ENCODE measurements around the gene SEC24B. TPM values are rescaled to one million over a fixed set of nuclear protein-coding genes. Genes with fewer than 3 reads are reported as not detected.

The SEC24B gene
- 9.8 and 11.9 TPM in 2 replicates for total RNA-seq

DNA sequence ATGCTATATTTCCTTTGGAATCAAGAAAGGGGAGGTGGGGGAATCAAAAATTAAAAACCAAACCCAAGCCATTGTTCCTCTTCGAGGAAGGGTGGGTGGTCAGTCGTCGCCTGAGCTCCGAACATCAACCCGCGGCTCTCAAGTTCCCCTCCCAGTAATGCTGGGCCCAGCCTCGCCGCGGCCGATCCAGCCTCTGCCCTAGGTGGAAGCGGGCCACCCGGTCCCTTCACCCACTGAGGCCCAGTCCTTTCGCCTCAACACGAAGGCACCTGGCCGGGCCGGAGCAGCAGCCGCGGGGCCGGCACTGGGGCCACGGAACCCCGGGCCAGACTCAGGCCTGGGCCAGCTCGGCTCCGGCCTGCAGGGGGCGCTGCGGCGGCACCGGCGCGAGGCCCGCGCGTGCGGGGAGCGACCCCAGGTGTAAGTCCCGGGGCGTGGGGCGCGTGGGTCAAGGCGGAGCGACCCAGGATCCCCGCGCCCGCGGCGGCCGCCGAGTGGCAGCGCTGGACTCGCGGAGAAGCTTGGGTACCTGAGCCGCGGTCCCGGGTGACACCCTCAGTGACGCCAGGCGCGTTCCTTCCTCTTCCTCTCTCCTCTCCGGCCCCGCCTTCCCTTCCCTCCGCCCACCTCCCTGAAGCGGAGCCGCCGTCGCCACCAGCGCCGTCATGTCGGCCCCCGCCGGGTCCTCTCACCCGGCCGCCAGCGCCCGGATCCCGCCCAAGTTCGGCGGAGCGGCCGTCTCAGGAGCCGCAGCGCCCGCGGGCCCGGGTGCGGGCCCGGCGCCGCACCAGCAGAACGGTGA, at the start of gene SEC24B:
SEC24B (plus strand) TSS at position 611 of the 802 bp plus-strand sequence; CDS start at position 666, 55 bp downstream.
- DNase-seq (ENCODE audit: low read depth in 2 of 2): peak; percentile 85 to 91

DNA sequence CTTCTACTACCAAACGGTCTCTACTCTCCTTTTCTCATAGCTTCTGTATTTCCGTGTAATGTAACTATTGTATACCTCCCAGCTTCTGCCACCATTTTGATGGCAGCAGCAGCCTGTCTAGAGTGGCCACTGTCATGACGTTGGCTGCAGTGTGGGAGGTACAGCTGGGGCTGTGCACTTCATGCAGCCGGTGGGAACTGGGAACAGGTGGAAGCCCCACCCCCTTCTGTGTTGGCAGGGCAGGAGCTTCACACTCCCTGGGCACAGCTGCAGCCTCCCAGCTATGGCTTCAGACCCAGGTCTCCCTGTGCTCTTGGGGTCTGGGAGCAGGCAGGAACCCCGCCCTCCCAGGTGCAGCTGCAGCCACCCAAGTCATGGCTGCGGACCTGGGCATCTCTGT, 49.8 kb upstream of the SEC24B start:
- DNase-seq (ENCODE audit: low read depth in 2 of 2): no peak

DNA sequence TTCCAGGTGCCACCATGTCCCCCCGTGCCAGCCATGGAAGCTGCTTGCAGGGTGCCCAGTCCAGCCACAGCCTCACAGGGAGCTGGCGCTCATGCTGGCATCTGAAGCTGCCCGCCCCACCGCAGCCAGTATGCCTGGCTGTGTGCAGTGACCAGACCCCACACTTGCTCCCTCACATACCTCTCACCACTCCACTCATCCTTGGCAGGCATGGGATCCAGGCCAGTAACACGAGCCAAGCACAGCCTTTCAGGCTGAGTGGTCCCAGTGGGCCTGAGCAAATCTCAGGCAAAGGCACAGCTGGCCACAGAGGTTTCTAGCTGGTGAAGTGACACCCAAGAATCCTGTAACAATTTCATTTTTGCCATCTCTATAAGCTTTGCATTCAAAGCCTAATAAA, 48.4 kb upstream of the SEC24B start:
- DNase-seq (ENCODE audit: low read depth in 2 of 2): no peak

DNA sequence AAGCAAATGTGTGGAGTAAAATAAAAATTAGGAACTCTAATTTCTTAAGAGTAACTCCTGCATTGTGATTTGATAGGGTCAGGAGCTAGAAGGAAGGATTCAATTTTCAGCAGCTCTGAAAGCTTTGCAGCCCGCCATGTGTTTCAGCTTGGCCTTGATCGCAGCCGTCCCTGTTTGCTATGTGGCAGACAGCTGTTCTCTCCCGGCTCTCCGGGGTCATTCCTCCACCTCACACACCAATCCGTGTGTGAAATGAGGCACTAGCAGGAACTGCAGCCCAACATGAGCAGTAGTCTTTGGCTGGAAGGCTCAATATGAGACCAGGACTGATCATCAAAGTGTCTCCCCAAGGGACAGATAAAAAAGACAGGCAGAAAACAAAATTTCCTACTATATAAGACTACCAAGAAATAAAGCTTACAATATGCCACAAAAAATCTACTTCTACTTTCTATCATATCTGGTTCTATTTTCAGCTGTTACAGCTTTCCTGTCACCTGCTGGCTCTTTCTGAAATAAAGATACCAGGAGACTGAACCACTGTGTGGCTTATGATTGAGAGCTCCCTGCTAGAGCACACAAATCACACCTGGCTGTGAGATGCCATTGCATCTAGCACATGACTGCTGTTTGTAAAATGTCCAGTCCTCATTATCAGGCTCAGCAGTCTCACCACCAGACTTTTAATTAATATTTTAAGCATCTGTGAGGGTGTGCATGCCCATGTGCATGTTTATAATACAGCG, 44.1 kb upstream of the SEC24B start:
- no peak for DNase-seq (ENCODE audit: low read depth in 2 of 2)

DNA sequence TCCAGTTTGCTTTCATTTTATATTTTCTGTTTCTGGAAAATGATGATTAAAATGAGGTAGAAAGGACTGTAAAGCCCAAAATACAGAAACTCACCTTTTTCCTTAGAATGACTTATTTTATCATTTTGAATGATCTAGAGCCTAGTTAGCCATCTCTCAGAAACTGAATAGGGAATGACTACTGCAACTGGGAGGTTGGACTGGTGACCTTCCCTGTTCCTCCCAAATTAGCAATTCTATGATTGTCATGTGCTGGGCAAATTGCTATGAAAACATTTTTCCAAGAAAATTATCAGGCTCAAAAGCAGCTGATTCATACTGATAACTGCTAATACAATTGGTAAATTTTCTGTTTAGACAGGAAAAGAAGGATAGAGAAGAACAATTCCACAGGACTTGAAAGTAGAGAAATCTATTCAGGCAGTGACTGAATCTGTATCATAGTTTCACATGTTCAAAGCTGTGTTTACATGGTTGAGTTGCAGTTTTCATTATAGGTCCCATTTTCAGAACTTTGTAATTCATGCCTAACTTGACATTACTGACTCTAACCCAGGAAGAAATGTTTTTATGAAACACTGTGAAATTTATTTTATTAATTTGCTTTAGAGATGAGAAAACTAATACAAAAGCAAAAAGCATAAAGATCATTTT, 43.4 kb upstream of the SEC24B start:
- no peak for DNase-seq (ENCODE audit: low read depth in 2 of 2)

DNA sequence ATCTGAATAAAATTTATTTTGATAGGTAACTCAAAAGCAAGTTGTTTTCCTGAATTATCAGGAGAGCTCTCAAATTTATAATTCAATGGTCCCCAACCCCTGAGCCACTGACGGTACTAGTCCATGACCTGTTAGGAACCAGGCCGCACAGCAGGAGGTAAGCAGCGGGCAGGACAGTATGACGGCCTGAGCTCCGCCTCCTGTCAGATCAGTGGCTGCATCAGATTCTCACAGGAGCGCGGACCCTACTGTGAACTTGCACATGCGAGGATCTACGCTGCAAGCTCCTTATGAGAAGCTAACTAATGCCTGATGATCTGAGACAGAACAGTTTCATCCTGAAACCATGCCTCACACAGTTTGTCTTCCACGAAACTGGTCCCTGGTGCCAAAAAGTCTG, 37.9 kb upstream of the SEC24B start:
- no peak for DNase-seq (ENCODE audit: low read depth in 2 of 2)

DNA sequence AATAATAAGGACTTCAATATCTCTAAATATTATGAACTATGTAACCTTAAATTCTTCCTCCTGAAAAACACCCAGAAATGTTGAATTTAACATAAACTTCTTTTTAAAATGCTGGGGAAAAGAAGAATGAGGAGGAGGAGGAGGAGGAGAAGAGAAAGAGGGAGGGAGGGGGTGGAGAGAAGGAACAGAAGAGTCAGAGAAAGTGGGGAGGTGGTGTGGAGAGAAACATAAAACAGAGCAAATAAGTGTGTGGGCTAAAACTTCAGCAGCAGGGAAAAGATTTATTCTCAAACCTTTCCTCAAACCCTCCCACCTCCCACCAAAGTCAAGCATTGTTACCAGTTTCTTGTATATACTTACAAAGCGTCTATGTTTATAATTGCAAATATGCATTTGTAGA, 34.7 kb upstream of the SEC24B start:
- DNase-seq (ENCODE audit: low read depth in 2 of 2): no peak

DNA sequence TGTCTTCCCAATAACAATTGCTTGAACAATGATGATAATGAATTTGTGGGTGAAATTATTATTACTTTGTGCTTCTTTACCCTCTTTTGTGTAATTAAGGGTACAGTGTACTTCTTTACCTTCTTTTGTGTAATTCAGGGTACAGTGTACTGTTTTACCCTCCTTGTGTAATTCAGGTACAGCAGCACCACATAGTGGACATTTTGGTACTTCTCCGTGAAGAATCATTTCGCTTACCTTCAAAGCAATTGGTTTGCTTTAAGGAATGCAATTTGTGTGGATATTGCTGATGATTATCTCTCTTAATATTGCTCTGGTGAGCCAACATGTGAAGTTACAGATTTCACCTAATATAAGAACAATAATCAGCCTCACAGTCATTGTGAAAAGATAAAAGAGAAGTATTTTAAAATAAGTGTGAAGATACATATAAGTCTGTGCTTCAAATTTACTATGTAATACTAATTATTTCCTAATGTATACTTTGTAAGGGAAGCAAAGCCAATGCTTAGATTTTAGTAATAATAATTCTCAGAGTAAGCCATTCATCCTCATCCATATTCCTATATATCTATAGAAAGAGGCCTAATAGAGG, 27.2 kb upstream of the SEC24B start:
- DNase-seq (ENCODE audit: low read depth in 2 of 2): peak; percentile 76 to 78

DNA sequence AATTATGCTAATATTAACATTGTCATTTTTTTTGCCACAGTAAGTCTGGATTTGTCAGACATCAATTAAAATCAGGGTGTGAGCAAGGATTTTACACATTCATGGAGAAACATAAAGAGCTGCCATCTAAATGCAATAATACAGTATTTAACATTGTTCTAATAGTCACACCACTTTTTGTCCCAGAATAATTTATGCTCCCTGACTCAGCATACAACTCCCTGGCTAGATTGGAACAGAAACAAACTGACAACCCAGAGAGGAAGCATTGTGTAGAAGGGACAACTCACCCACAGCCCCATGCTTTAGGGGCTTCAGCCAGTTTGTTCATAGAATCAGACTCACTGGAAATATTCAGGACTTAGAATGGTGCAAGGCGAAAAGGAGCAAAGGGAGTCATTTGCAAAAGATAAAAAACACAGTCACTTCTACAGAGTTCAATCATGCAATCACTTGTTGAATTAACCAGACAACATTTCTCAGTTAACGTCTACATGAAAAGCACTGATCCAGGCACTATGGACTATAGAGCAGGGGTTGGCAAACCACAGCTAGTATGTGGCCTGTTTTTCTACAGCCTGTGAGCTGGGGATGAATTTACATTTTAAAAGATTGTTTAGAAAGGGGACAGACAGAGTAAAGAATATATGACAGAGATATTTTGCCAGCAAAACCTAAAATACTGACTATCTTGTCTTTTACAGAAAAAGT, 26.4 kb upstream of the SEC24B start:
- no peak for DNase-seq (ENCODE audit: low read depth in 2 of 2)

DNA sequence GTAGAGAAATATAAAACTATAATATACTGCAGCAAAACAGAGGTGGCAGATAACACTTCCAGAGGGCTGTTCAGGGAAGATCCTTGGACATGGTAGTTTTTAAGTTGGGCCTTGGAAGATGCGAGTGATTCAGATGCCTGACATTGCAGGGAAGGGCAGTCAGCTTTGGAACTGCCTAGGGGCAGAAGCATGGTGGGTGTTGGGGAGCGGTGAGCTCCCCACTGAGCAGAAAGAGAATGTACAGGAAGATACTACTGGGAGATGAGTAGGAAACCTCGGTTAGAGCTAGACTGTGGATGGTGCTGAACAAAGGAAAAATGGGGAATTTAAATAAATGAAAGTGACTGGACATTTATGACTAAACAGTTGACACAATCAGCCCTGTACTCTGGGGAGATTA, 24.9 kb upstream of the SEC24B start:
- no peak for DNase-seq (ENCODE audit: low read depth in 2 of 2)

DNA sequence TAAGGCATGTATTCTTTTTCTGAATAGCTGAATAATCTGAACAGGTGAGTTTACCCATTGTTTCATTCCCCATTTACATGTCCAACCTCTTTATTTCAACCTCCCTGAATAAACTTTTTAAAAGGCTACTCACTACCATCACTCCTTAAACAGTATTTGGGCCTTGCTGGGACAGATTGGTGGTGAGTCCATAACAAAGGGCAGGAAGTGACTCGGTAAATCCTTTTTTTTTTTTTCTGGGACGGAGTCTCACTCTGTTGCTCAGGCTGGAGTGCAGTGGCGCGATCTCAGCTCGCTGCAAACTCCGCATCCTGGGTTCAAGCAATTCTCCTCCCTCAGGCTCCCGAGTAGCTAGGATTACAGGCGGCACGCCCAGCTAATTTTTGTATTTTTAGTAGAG, 23.4 kb upstream of the SEC24B start:
- no peak for DNase-seq (ENCODE audit: low read depth in 2 of 2)

DNA sequence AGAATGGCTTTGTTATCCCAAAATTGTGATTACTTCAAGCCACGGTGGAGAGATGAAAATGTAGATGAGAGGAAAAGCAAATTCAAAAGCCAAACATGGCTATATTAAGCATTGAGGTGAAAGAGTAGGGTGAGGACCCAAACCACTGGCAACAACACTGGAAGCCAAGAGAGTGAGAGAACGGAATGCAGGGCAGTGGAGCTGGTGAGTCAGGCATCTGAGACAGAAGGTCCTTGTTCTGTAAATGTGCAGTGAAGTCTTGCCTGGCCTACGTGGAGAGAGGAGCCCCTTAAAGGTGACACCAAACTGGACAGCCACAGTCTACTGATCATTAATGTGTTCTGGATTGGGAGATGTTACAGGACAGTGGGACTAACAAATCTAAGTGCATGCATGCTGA, 22.8 kb upstream of the SEC24B start:
- no peak for DNase-seq (ENCODE audit: low read depth in 2 of 2)

DNA sequence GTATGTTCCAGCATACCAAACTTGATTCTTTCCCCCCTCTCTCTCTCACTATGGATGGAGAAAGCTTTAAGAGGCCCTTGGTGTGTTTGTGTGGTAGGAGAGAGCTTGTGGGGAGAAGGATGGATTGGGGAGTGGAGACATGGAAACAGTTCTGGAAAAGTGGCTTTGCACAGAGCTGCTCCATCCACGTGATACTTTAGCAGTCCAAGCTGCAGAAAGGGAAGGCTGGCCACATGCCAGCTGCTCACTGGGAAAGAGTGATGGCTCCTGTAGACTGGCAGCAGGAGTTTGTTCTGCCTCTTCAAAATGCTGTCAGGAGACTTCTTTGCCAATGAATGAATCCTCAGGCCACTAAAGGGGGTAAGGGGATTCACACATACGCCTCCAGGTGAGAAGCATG, 21.7 kb upstream of the SEC24B start:
- DNase-seq (ENCODE audit: low read depth in 2 of 2): peak; percentile 41 to 69

DNA sequence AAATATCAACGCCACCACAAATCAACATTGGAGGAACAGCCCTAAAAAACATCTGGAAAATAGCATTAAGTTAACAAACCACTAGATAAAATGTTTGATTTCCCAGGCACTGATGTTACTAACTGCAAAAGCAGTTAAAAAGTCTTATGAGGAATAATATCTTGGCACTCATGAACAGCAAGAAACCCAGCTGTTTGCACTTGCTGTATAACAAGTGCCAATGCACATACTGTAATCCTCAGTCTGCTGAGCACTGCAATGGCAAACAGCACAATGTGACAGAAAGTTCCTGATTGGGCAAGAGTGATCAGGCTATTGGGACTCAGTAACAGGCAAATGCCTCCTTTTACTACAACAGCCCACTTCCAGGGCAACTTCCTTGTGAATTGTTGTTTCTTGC, 20.8 kb upstream of the SEC24B start:
- DNase-seq (ENCODE audit: low read depth in 2 of 2): no peak

DNA sequence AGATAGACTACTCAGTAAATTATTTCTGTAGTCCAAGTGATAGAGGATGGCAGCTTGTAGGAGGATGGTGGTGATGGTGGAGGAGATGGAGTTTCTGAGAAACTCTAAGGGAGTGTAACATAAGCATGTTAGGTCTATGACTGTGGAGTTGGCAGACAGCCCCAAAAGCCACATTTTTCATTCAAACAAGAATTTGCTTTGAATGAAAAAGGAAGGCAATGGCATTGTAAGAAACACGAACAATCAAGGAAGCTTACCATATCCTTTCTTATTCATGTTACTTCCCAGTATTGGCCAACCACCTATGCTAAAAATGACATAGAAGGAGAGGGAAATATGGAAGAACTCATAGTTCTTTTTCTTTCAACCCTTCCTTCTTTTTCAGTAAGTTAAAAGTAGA, 18.7 kb upstream of the SEC24B start:
- peak in 1 of 2 donors; percentile 54 for DNase-seq (ENCODE audit: low read depth in 2 of 2)

DNA sequence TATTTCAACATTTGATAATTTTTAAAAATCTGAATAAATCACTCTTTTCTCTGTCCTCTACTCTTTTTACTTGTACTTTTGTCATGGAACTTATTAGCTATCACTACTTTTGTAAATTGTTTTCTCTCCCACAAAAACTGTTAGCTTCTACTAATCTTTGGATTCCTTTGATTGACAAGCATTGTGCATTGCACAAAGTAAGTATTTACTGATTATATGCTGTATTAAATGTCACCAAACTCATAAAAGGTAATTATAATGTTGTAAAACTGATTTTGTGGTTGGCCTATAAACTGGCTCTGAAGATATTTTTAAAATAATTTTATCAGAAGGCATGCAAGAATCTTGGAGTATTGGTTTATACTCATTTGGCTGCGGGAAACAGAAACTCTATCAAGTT, 15.0 kb upstream of the SEC24B start:
- DNase-seq (ENCODE audit: low read depth in 2 of 2): no peak

DNA sequence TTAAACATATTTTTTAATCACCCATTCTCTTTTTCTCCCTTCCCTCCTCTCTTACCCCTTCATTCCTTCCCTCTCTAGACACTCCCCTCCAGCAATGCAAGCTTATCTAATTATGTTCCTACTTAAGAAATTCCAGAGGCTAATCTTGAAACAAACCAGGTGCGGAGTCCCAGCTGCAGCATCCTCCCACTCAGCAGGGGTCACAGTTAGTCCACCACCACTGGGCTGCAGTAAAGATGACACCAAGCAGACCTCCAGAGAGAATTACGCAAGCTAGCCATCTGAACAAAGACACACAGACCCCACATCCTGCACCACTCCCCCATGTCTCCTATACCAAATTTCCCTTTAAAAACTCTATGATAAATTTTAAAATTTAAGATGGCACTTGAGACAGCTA, 13.9 kb upstream of the SEC24B start:
- no peak for DNase-seq (ENCODE audit: low read depth in 2 of 2)

DNA sequence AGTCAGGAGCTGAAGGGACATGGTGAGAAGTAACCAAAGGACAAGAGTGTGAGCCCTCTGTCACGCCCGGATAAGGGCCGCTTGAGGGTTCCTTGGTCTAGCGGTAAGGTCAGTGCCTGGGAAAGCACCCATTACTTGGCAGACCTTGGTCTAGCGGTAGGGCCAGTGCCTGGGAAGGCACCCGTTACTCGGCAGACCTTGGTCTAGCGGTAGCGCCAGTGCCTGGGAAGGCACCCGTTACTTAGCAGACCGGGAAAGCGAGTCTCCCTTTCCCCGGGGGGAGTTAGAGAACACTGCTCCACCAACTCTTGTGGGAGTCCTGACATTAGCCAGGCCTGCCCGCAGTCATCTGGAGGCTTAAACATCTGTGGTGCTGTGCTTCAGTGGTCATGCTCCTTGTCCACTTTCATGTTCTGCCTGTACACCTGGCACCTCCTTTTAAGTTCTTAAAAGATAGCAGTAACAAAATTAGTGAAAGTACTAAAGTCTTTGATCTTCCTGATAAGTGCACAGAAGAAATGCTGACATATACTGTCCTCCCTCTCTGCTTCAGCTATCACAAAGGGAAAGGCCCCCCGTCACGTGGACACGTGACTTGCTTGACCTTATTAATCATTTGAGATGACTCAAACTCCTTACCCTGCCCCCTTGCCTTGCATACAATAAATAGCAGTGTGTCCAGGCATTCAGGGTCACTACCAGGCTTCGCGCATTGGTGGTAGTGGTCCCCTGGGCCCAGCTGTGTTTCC, 9.3 kb upstream of the SEC24B start:
- DNase-seq (ENCODE audit: low read depth in 2 of 2): peak in 1 of 2 donors; percentile 27

DNA sequence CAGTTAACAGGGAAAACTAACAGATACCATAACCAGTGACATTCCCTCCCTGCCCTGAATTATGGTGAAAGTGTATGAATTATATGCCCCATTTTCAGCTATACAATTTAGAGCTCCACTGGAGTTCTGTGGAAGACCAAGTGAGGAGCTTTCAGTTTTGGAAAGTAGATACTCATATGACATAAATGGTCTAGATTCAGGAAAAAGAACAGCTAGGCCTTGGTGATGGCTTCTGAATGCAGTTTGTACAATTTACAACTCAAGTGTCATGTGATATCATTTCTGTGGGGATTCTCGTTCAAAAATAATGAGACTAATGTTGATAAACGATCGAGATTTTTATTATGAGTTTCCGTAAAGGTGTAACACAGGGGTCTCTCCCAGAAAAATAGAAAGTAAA, 8.2 kb upstream of the SEC24B start:
- DNase-seq (ENCODE audit: low read depth in 2 of 2): no peak

DNA sequence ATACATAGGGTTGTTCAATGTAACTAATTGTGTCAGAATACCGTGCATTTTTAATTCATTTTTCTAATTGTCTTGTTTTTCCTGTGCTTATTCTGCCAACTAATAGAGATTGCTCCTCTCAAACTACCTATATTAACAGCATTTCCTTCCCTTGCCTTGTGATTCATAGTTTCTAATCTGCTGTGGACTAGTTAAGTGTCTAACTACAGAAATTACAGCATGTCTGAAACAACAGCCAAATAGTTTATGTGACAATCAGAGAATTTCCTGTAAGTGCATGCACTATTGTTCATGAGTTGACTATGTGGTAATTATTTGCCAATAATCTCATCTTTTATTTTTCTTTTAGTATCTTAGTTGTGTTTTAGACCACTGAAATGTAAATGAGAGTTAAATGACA, 4.1 kb upstream of the SEC24B start:
- peak; percentile 52 to 86 for DNase-seq (ENCODE audit: low read depth in 2 of 2)

DNA sequence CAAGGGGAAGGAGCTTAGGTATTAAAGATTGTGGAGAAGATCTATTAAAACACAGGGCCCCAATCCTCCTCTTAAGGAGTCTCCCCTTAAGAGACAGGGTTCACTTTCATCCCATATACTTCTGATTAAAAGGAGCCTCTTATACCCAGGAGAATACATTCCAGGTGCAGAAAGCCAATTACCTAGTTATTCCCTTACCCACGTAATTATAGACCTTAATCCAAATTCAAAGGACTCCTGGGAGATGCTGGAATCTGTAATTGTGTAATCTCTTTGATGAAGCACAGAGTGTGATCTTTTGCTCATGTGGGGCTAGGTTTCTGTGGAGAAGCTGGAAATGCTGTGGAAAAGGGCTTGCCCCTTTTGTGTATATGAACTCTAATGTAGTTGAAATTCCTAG, 1.4 kb upstream of the SEC24B start:
- no peak for DNase-seq (ENCODE audit: low read depth in 2 of 2)

Data from lung microvascular endothelial cell (primary cell).